Measurements from ENCODE around the gene NCR3LG1. TPM values are rescaled to one million over a fixed set of nuclear protein-coding genes. Genes with fewer than 3 reads are reported as not detected.

The NCR3LG1 gene, protein sequence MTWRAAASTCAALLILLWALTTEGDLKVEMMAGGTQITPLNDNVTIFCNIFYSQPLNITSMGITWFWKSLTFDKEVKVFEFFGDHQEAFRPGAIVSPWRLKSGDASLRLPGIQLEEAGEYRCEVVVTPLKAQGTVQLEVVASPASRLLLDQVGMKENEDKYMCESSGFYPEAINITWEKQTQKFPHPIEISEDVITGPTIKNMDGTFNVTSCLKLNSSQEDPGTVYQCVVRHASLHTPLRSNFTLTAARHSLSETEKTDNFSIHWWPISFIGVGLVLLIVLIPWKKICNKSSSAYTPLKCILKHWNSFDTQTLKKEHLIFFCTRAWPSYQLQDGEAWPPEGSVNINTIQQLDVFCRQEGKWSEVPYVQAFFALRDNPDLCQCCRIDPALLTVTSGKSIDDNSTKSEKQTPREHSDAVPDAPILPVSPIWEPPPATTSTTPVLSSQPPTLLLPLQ
- 3.8 and 8.7 TPM in 2 replicates for total RNA-seq

GRCh38 chr11:17351510-17352176 lies at the start of gene NCR3LG1:
Gene NCR3LG1, plus strand, starts transcription at chr11:17351800. Its CDS starts 170 bp downstream, at chr11:17351970.

DNA sequence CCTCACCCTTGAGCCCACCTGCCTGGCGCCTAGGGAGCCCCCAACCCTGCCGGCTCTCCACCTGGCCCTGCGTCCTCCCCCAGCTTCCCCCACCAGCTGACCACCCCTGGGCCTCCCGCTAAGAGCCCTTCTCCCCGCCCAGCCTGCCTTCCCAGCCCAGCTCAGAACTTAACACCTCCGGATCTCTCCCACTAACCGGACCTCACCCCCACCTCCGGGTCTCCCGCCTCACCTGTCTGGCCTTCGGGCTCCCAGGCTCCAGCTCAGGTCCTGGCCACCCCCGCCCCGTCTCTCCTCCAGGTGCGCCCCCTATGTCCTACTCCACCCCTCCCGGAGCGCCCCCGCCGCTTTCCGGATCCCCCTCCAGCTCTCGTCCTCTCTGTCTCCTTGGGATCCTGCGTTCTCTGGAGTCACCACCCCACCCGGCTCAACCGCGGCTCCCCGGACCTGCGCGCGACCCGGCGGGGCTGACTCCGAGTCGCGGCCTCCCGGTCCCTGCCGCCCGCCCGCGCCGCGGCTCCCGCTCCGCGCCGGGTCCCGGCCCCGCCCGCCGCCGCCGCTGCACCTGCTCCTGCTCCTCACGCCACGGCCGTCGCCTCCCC lies 37.1 kb downstream of the NCR3LG1 start, which contains the start of gene KCNJ11:
Gene KCNJ11, minus strand, starts transcription at position 51 of the 602 bp plus-strand sequence. CDS start 568 bp downstream, outside the sequence.

Other genes with a start within 250 kb of the NCR3LG1 start
- gene PIK3C2A, start 143.8 kb upstream of the NCR3LG1 start, total RNA-seq = 91.2 and 105 TPM in 2 replicates
- 50.5 and 65.9 TPM in 2 replicates for gene NUCB2, start 75.1 kb upstream of the NCR3LG1 start, total RNA-seq
- gene KCNJ11, start 36.9 kb downstream of the NCR3LG1 start, total RNA-seq = not detected in 2 replicates
- not detected in 2 replicates for gene ABCC8, start 125.0 kb downstream of the NCR3LG1 start, total RNA-seq
- gene USH1C, start 192.6 kb downstream of the NCR3LG1 start, total RNA-seq = not detected in 2 replicates
- gene OTOG, start 195.5 kb downstream of the NCR3LG1 start, total RNA-seq = not detected in 2 replicates